ENCODE results near the gene NOS3. TPM values are rescaled to one million over a fixed set of nuclear protein-coding genes. Genes with fewer than 3 reads are reported as not detected.

NOS3 gene
- polyA plus RNA-seq, 1 donor from 2014 or later: not detected

DNA sequence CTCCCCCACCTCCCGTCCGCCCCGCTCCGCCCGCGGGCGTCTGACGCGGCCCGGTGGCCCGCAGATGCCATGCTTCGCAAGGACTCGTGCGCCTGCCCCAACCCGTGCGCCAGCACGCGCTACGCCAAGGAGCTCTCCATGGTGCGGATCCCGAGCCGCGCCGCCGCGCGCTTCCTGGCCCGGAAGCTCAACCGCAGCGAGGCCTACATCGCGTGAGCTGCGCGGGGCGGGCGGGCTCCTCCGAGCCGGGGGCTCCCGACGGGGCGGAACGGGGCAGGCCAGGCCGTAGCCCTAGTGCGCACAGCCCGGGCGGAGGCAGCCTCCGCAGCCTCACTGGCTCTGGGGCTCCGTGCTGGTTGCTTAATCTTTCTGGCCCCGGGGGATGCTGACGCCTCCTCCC lies 60.3 kb downstream of the NOS3 start:
- Histone ChIP-seq H3K9me2 (ENCODE audit: insufficient read depth, low read length) (no peaks in the 10 kb centered on the region), H3K36me3 (ENCODE audit: insufficient read depth, low read length) (no peaks in the 10 kb centered on the region), H3K27me3 (ENCODE audit: insufficient read depth, low read depth, low read length) (peaks cover 23% of the 10 kb centered on the region), H3F3A (ENCODE audit: insufficient read depth, low read length, poor library complexity, severe bottlenecking) (no peaks in the 10 kb centered on the region), H3K9me3 (ENCODE audit: low read length) (no peaks in the 10 kb centered on the region), H3K27ac (ENCODE audit: low read length) (no peak overlapping the region), H3K4me2 (ENCODE audit: low read length) (no peak overlapping the region), H3K9ac (ENCODE audit: low read length) (no peak overlapping the region), H3K4me3 (ENCODE audit: low read length) (peak overlapping the region; percentile 43), H4K20me1 (ENCODE audit: insufficient read depth) (no peaks in the 10 kb centered on the region), H3K79me2 (replicated peaks; ENCODE audit: insufficient read depth, low read length) (no peaks in the 10 kb centered on the region), H2AFZ (ENCODE audit: low read depth, low read length) (no peak overlapping the region)
- TF ChIP-seq RAD21 (conservative IDR thresholded peaks at IDR 0.05): no peak
- TF ChIP-seq, protein P1, sequence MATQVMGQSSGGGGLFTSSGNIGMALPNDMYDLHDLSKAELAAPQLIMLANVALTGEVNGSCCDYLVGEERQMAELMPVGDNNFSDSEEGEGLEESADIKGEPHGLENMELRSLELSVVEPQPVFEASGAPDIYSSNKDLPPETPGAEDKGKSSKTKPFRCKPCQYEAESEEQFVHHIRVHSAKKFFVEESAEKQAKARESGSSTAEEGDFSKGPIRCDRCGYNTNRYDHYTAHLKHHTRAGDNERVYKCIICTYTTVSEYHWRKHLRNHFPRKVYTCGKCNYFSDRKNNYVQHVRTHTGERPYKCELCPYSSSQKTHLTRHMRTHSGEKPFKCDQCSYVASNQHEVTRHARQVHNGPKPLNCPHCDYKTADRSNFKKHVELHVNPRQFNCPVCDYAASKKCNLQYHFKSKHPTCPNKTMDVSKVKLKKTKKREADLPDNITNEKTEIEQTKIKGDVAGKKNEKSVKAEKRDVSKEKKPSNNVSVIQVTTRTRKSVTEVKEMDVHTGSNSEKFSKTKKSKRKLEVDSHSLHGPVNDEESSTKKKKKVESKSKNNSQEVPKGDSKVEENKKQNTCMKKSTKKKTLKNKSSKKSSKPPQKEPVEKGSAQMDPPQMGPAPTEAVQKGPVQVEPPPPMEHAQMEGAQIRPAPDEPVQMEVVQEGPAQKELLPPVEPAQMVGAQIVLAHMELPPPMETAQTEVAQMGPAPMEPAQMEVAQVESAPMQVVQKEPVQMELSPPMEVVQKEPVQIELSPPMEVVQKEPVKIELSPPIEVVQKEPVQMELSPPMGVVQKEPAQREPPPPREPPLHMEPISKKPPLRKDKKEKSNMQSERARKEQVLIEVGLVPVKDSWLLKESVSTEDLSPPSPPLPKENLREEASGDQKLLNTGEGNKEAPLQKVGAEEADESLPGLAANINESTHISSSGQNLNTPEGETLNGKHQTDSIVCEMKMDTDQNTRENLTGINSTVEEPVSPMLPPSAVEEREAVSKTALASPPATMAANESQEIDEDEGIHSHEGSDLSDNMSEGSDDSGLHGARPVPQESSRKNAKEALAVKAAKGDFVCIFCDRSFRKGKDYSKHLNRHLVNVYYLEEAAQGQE (IDR thresholded peaks at IDR 0.05; ENCODE audit: borderline replicate concordance): peak; percentile 37

DNA sequence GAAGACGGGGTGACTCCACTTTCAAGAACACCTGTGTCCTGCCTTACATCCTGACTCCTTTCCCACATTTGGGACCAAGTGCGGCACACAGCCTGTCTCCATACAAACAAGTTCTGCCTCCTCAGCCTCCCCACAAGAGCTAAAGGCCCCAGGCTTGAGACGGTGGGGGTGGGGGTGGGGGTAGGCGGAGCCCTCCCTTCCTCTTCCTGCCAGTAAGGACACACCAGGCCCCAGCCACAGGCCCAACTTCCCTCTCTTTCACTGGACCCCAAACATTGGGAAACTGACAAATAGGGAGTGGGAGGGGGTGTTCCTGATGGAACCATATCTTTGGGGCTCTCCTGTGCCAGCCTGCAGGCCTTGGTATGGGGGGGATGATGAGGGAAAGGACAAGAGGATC lies 62.3 kb downstream of the NOS3 start:
- Histone ChIP-seq H3K9me3 (ENCODE audit: low read length) (no peaks in the 10 kb centered on the region), H3K4me3 (ENCODE audit: low read length) (no peak overlapping the region), H3K4me2 (ENCODE audit: low read length) (no peak overlapping the region), H3K9me2 (ENCODE audit: insufficient read depth, low read length) (no peaks in the 10 kb centered on the region), H2AFZ (ENCODE audit: low read depth, low read length) (no peak overlapping the region), H3K9ac (ENCODE audit: low read length) (no peak overlapping the region), H3K79me2 (replicated peaks; ENCODE audit: insufficient read depth, low read length) (no peaks in the 10 kb centered on the region), H3K27me3 (ENCODE audit: insufficient read depth, low read depth, low read length) (peaks cover 23% of the 10 kb centered on the region), H3F3A (ENCODE audit: insufficient read depth, low read length, poor library complexity, severe bottlenecking) (no peaks in the 10 kb centered on the region), H3K27ac (ENCODE audit: low read length) (no peak overlapping the region), H3K36me3 (ENCODE audit: insufficient read depth, low read length) (no peaks in the 10 kb centered on the region), H4K20me1 (ENCODE audit: insufficient read depth) (no peaks in the 10 kb centered on the region)
- TF ChIP-seq, protein P1 (IDR thresholded peaks at IDR 0.05; ENCODE audit: borderline replicate concordance): no peak
- TF ChIP-seq MXI1 (conservative IDR thresholded peaks at IDR 0.05; ENCODE audit: poor library complexity, severe bottlenecking): no peak
- TF ChIP-seq, protein P2, sequence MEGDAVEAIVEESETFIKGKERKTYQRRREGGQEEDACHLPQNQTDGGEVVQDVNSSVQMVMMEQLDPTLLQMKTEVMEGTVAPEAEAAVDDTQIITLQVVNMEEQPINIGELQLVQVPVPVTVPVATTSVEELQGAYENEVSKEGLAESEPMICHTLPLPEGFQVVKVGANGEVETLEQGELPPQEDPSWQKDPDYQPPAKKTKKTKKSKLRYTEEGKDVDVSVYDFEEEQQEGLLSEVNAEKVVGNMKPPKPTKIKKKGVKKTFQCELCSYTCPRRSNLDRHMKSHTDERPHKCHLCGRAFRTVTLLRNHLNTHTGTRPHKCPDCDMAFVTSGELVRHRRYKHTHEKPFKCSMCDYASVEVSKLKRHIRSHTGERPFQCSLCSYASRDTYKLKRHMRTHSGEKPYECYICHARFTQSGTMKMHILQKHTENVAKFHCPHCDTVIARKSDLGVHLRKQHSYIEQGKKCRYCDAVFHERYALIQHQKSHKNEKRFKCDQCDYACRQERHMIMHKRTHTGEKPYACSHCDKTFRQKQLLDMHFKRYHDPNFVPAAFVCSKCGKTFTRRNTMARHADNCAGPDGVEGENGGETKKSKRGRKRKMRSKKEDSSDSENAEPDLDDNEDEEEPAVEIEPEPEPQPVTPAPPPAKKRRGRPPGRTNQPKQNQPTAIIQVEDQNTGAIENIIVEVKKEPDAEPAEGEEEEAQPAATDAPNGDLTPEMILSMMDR (IDR thresholded peaks at IDR 0.05; ENCODE audit: poor library complexity, severe bottlenecking): no peak
- no peak for TF ChIP-seq EP300 (conservative IDR thresholded peaks at IDR 0.05; ENCODE audit: poor library complexity, severe bottlenecking)
- no peak for TF ChIP-seq EZH2 (IDR thresholded peaks at IDR 0.05; ENCODE audit: borderline replicate concordance, insufficient read depth, low read length, poor library complexity, severe bottlenecking)
- TF ChIP-seq POLR2AphosphoS5 (IDR thresholded peaks at IDR 0.05): no peak
- no peak for TF ChIP-seq SMC3 (conservative IDR thresholded peaks at IDR 0.05; ENCODE audit: poor library complexity)
- no peak for TF ChIP-seq TAF1 (IDR thresholded peaks at IDR 0.05; ENCODE audit: low read depth)
- TF ChIP-seq RAD21 (conservative IDR thresholded peaks at IDR 0.05): no peak
